Stimulated activated CD8-positive, alpha-beta memory T cell treated with anti-CD3 and anti-CD28 coated beads, Interleukin-4, amount 100 ng/mL, for 4 hours (primary cell): ENCODE results near the gene SLC9A1.
"Not testable (repeated sequence)": the region's sequence is repeated elsewhere in the genome, so short reads cannot be mapped to it uniquely, and the experiment has no call there.

Source experiments
- DNase-seq, 2 donors: peaks; one replicate each; pipeline ENCODE4 v3.0.0-alpha.2; 2020; ENCODE audit warnings: low read depth in 2 of 2, low spot score in 1 of 2

Gene SLC9A1

GRCh38 chr1:27154991-27155781, at the start of gene SLC9A1:
SLC9A1 (minus strand) TSS chr1:27155125; CDS start chr1:27154334, 791 bp downstream.
- peak; percentile 79 to 83 for DNase-seq

GRCh38 chr1:27203946-27204345, 49.0 kb upstream of the SLC9A1 start:
- no peak for DNase-seq

DNA sequence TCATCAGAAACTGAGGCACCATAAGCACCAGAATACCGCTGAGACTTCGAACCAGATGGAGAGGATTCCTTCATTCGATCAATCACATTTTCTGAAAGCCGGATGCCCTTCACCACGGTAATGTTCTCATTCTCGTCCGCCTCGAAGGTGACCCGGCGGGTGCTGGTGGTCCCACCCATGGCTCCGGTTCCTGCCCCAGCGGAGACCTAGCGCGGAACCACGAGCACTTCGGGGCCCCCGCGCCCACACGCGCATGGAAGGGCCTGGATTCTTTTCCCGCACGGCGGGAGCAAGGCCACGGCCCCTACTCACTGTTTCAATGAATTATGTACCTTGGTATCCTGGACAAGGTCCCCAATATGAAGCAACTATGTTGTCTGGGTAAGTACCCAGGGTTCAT, 46.4 kb upstream of the SLC9A1 start:
- no peak for DNase-seq

- no peak for DNase-seq
Measured at GRCh38 chr1:27193194-27193593, 38.3 kb upstream of the SLC9A1 start.

DNA sequence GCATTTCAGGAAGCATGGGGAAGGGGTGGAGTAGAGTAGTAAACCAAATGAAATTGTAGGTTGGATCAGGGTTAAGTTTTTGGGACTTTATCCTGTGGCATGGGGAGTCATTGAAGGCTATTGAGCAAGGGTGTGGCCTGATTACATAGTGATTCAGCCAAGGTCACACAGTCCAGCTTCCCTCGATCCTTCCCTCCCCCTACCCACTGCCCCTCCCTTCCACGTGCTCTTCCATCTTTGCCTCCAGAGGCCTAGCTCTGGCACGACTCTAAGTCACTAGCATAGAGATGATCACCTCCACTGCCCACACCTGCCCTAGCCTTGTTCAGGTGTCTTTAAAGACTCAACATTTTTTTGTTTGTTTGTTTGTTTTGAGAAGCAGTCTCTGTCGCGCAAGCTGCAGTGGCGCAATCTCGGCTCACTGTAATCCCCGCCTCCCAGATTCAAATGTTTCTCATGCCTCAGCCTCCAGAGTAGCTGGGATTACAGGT, 37.2 kb upstream of the SLC9A1 start:
- no peak for DNase-seq

GRCh38 chr1:27184665-27185064, 29.7 kb upstream of the SLC9A1 start:
- DNase-seq, result not testable (repeated sequence)

DNA sequence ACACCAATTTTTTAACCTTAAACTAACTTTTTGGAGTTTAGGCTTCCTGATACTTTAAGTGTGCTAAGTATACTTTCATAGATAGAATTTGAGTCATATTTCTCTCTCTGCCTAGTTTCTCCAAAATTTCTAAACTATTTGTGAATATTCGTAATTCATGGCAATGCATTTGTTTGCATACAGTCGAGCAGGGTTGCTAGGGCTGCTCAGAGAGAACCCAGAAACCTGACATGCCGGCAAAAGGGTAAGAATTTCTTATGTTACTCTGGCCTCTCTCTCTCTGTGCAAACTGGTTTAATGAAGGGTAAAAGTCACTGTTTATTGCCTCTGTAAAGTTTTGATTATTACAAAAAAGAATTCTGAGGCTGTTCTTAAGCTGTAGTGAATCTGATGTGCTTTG, 25.1 kb upstream of the SLC9A1 start:
- DNase-seq, result no peak

DNA sequence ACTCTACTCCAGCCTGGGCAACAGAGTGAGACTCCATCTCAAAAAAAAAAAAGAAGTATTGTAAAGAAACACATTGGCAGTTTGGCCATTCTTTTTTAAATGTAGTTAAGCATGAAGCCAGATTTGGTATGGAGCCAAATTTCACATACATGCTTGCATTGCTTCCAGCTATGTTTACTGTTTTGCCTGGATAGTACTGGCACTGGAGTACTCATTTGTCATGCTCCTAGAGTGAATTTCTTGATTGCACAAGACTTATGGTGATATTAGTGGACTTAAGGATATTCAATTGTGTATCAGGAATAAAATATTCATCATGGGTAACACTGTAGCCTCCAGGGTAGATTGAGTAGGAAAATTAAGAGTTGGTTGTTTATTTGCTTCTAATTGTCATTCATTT, 24.5 kb upstream of the SLC9A1 start:
- no peak for DNase-seq

GRCh38 chr1:27176954-27177353, 22.0 kb upstream of the SLC9A1 start:
- DNase-seq, result no peak

- no peak for DNase-seq
Measured at GRCh38 chr1:27176323-27176722, 21.4 kb upstream of the SLC9A1 start.

GRCh38 chr1:27172992-27173391, 18.1 kb upstream of the SLC9A1 start:
- not testable (repeated sequence) for DNase-seq

DNA sequence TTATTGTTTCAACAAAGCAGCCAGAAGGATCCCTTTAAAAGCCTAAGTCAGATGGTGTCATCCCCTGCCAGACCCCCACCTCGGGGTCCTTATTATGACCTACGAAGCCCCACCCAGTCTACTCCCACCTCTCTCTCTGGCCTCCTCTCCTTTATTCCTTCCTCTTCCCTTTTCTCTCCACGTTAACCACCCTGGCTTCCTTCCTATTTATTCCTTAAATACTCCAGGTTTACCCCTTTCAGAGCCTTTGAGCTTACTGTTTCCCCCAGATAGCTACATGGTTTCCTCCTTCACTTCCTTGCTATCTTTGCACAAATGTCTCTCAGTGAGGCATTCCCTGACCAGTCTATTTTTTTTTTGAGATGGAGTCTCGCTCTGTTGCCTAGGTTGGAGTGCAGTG, 12.0 kb upstream of the SLC9A1 start:
- no peak for DNase-seq

DNA sequence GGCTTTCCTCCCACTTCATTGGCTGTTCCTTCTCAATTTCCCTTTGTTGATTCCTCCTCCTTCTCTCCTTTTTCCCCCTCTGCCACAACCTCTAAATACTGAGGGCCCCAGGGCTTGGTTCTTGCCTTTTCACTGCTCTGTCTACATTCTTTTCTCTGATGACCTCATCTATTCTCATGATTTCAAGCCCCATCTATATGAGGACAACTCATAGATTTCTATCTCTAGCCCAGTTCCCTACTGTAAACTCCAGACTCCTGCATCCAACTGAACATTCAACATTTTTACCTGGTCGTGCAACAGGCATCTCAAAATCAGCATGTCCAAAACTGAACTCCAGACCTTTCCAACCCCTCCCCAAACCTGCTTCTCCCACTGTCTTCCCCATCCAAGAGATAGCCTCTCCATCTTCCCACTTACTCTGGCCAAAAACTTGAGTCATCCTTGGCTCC, 11.5 kb upstream of the SLC9A1 start:
- DNase-seq, result no peak

- no peak for DNase-seq
Measured at GRCh38 chr1:27163093-27163492, 8.2 kb upstream of the SLC9A1 start.

GRCh38 chr1:27162090-27162489, 7.2 kb upstream of the SLC9A1 start:
- no peak for DNase-seq

DNA sequence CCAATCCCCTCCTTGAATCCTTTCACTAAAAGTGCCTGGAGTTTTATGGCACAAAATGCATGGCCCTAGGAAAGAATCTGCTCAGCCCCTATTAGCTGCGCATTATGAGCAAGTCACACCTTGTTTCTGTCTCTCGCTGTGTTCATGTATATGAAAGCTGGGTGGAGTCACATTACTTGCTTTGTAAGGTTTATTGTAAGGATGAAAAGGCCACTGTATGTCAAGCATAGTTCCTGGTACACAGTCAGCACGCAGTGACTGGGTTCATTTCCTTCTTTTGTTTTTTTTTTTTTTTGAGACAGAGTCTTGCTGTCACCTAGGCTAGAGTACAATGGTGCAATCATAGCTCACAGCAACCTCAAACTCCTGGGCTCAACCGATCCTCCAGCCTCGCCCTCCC, 6.7 kb upstream of the SLC9A1 start:
- DNase-seq, result no peak

- DNase-seq, result no peak
Measured at GRCh38 chr1:27157194-27157593, 2.3 kb upstream of the SLC9A1 start.

- no peak for DNase-seq
Measured at GRCh38 chr1:27154469-27154990, 395 bp downstream of the SLC9A1 start.

DNA sequence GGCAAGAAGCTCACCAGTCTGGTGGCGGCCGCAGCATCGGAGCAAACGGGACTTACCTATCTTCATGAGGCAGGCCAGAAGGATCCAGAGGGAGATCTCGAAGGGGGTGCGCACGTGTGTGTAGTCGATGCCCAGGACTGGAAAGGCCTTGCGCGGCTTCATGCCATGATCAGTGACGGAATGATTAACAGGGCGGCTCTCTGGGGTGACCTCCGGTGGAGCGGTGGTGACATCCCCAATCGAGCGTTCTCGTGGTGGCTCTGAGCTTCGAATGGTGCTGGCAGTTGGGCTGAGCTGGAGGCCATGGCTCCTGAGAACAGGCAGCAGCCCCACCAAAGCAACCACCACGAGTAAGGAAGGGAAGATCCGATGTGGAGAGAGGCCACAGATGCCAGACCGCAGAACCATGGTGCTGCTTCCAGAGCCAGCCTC, 982 bp downstream of the SLC9A1 start:
- no peak for DNase-seq

GRCh38 chr1:27153549-27153886, 1.4 kb downstream of the SLC9A1 start:
- no peak for DNase-seq

- DNase-seq, result no peak
Measured at GRCh38 chr1:27152829-27153548, 1.9 kb downstream of the SLC9A1 start.
